ENCODE measurements around the gene DCAF10. TPM values are rescaled to one million over a fixed set of nuclear protein-coding genes. Genes with fewer than 3 reads are reported as not detected.
A peak's percentile ranks its signal among the peaks of the same experiment; 100 is the strongest.
"Not testable (repeated sequence)": the region's sequence is repeated elsewhere in the genome, so short reads cannot be mapped to it uniquely, and the experiment has no call there.

Gene DCAF10
- total and polyA plus RNA-seq, 8 donors: 3.9 to 19.6 (median 15.1) TPM

GRCh38 chr9:37801959-37802711 lies 1.5 kb downstream of the DCAF10 start:
- no peaks in the 10 kb centered on the region for H3K36me3 ChIP-seq
- no peak overlapping the region for H3K27ac ChIP-seq
- ATAC-seq (no peak), FAIRE-seq (no peak), DNase-seq (no peak)
- 26 to 27% methylated on average over 10 of the region's 10 CpGs for WGBS, 2 donors
- peak overlapping the region in 3 of 4 donors; percentile 94 to 98 (median 96) for H3K4me3 ChIP-seq
- intact Hi-C loops (cut with DNase I): no loop called here
- H3K9me3 ChIP-seq: no peaks in the 10 kb centered on the region
- no peaks in the 10 kb centered on the region for H3K27me3 ChIP-seq
- peaks cover 15 to 25% (median 23%) of the 10 kb centered on the region in 3 donors for H3K4me1 ChIP-seq
- no peak for TF ChIP-seq CTCF (IDR thresholded peaks at IDR 0.05)

GRCh38 chr9:37806271-37806670 lies 5.7 kb downstream of the DCAF10 start:
- ATAC-seq: peak in 3 of 4 donors; percentile 24 to 61 (median 45)
- WGBS, 2 donors: 55 to 56% methylated on average over 4 of the region's 4 CpGs
- FAIRE-seq: no peak
- no peaks in the 10 kb centered on the region for H3K27me3 ChIP-seq
- DNase-seq: no peak
- no peaks in the 10 kb centered on the region for H3K9me3 ChIP-seq
- H3K36me3 ChIP-seq: no peaks in the 10 kb centered on the region
- H3K4me1 ChIP-seq: peaks cover 15 to 21% (median 19%) of the 10 kb centered on the region in 3 donors
- TF ChIP-seq CTCF (IDR thresholded peaks at IDR 0.05): no peak
- no peak overlapping the region for H3K4me3 ChIP-seq
- no peak overlapping the region for H3K27ac ChIP-seq
- intact Hi-C loops (cut with DNase I): no loop called here

- H3K27ac ChIP-seq; ATAC-seq; DNase-seq; H3K36me3 ChIP-seq; H3K27me3 ChIP-seq; H3K9me3 ChIP-seq; FAIRE-seq; intact Hi-C loops (cut with DNase I); H3K4me1 ChIP-seq; H3K4me3 ChIP-seq: not testable (repeated sequence)
- WGBS, 2 donors: 97% methylated on average over 15 of the region's 15 CpGs
Measured at GRCh38 chr9:37809676-37810075, 9.1 kb downstream of the DCAF10 start.

GRCh38 chr9:37811906-37812476 lies 11.4 kb downstream of the DCAF10 start:
- H3K4me1 ChIP-seq: no peaks in the 10 kb centered on the region
- no peaks in the 10 kb centered on the region for H3K9me3 ChIP-seq
- DNase-seq: no peak
- ATAC-seq: no peak
- no peaks in the 10 kb centered on the region for H3K27me3 ChIP-seq
- no peak for FAIRE-seq
- TF ChIP-seq CTCF (IDR thresholded peaks at IDR 0.05): no peak
- H3K36me3 ChIP-seq: no peaks in the 10 kb centered on the region
- intact Hi-C loops (cut with DNase I): no loop called here
- H3K4me3 ChIP-seq: no peak overlapping the region
- H3K27ac ChIP-seq: no peak overlapping the region
- 100% methylated on average over 6 of the region's 6 CpGs for WGBS, 2 donors

GRCh38 chr9:37812773-37813379 lies 12.3 kb downstream of the DCAF10 start:
- Histone ChIP-seq H3K27me3 (no peaks in the 10 kb centered on the region), H3K36me3 (no peaks in the 10 kb centered on the region), H3K9me3 (no peaks in the 10 kb centered on the region), H3K4me3 (no peak overlapping the region), H3K27ac (no peak overlapping the region), H3K4me1 (no peaks in the 10 kb centered on the region)
- TF ChIP-seq CTCF (IDR thresholded peaks at IDR 0.05): no peak
- ATAC-seq (no peak), DNase-seq (no peak), FAIRE-seq (no peak)
- intact Hi-C loops (cut with DNase I): no loop called here
- WGBS, 2 donors: 94 to 97% methylated on average over 5 of the region's 5 CpGs
